HepG2 (cell line): ENCODE data around the gene RPL41. TPM values are rescaled to one million over a fixed set of nuclear protein-coding genes. Genes with fewer than 3 reads are reported as not detected.

Experiments used
- ATAC-seq: fragments of 200-7000 bp; cut with Tn5 transposase; 3 replicates; pipeline ENCODE4 v1.9.1; 2020; ENCODE audit warnings: mild to moderate bottlenecking, moderate library complexity
- BruUV-seq: library from RNA; stranded (reverse); fragments of 400-500 nt; replicated peaks from 2 replicates; lab custom pipeline; 2021; lab: Mats Ljungman, UMichigan
- CTCF ChIA-PET: fragments of 300-600 bp; formaldehyde crosslinking; extraction: SDS; loops from one replicate; lab custom pipeline; 2021; ENCODE audit warnings: low total read pairs, inconsistent platforms, low intra/inter-chr PET ratio; lab: Yijun Ruan, JAX
- POLR2A ChIA-PET: fragments of 350-600 bp; sonication (Branson Sonifier 250); formaldehyde crosslinking; loops from one replicate; lab custom pipeline; 2020; ENCODE audit warnings: antibody characterized with exemption, inconsistent platforms; lab: Yijun Ruan, JAX
- DNase-seq: peaks from one replicate; pipeline ENCODE4 v3.0.0-alpha.2; 2015; ENCODE audit warnings: low spot score
- FAIRE-seq: peaks from 3 replicates; lab custom pipeline; 2011; peaks lifted over from hg19 to GRCh38; lab: Jason Lieb, UNC
- H2AFZ ChIP-seq: one replicate; pipeline ENCODE4 v1.6.1; 2011; ENCODE audit warnings: low read length, inconsistent platforms
- H3K27ac ChIP-seq: fragments of 300-600 bp; 3 replicates; pipeline ENCODE4 v1.8.0; 2011; ENCODE audit warnings: mixed run types, mild to moderate bottlenecking, mixed read lengths, low read length, inconsistent platforms; ENCODE audit not compliant: insufficient read depth; ENCODE audit errors: extremely low read length
- H3K27me3 ChIP-seq, 2 experiments: fragments of 200-600 bp in 1 of 2; 2 replicates in 1 of 2; 3 replicates in 1 of 2; pipeline versions ENCODE4 v1.6.0 to v1.8.0; 2011; ENCODE audit warnings: low read length in 2 of 2, mild to moderate bottlenecking in 2 of 2, moderate library complexity in 2 of 2, inconsistent platforms in 1 of 2; ENCODE audit not compliant: insufficient read depth in 2 of 2, control insufficient read depth in 1 of 2
- H3K36me3 ChIP-seq, 2 experiments: fragments of 200-600 bp in 1 of 2; replicated peaks in 1 of 2; 2 replicates in 1 of 2; 3 replicates in 1 of 2; pipeline versions ENCODE4 v1.5.1 to v1.8.0; 2011; ENCODE audit warnings: low read length in 2 of 2, inconsistent platforms in 1 of 2; ENCODE audit not compliant: insufficient read depth in 2 of 2, control insufficient read depth in 1 of 2
- H3K4me1 ChIP-seq: 2 replicates; pipeline ENCODE4 v1.5.1; 2012; ENCODE audit warnings: low read length, inconsistent platforms; ENCODE audit not compliant: insufficient read depth
- H3K4me2 ChIP-seq: 2 replicates; pipeline ENCODE4 v1.6.0; 2011; ENCODE audit warnings: low read depth, low read length, inconsistent platforms
- H3K4me3 ChIP-seq, 3 experiments: fragments of 200-600 bp in 1 of 3; sonication (generic), shearing (Covaris generic) in 1 of 3; replicated peaks in 1 of 3; 2 replicates each; pipeline ENCODE4 v1.5.1; 2011 to 2016; ENCODE audit warnings: low read length in 3 of 3, inconsistent platforms in 2 of 3, low read depth in 2 of 3, mild to moderate bottlenecking in 2 of 3, control low read depth in 1 of 3, mixed read lengths in 1 of 3; ENCODE audit not compliant: insufficient read depth in 1 of 3
- H3K79me2 ChIP-seq: one replicate; pipeline ENCODE4 v1.6.1; 2011; ENCODE audit warnings: low read length, inconsistent platforms; ENCODE audit not compliant: insufficient read depth
- H3K9ac ChIP-seq: 2 replicates; pipeline ENCODE4 v1.6.0; 2011; ENCODE audit warnings: mild to moderate bottlenecking, low read depth, low read length, inconsistent platforms; ENCODE audit not compliant: insufficient read depth
- H3K9me3 ChIP-seq: 2 replicates; pipeline ENCODE4 v1.5.1; 2012; ENCODE audit warnings: mild to moderate bottlenecking, low read length
- H4K20me1 ChIP-seq: 2 replicates; pipeline ENCODE4 v1.6.0; 2011; ENCODE audit warnings: inconsistent platforms, mild to moderate bottlenecking, low read length, moderate library complexity; ENCODE audit not compliant: insufficient read depth
- AGO2 ChIP-seq: fragments of 200-400 bp; formaldehyde crosslinking; optimal IDR thresholded peaks from 2 replicates; pipeline ENCODE3; 2017; ENCODE audit warnings: mild to moderate bottlenecking, low read depth, low read length, moderate library complexity
- HOXA9 ChIP-seq: sonication (generic); formaldehyde crosslinking; IDR thresholded peaks from 2 replicates; pipeline ENCODE4 v1.8.1; 2022; ENCODE audit warnings: missing genetic modification reagents, mild to moderate bottlenecking, moderate library complexity, borderline replicate concordance
- KLF6 ChIP-seq: IDR thresholded peaks from 2 replicates; pipeline ENCODE4 v1.8.0; 2016; ENCODE audit warnings: missing biosample characterization, missing genetic modification reagents
- WGBS: methylation state at CpG from one replicate; pipeline ENCODE4 v1.1.6; 2017; ENCODE audit warnings: low lambda C conversion rate; 5-methylcytosine and 5-hydroxymethylcytosine counted together
- in situ Hi-C: cut with HindIII; loops from 2 replicates; pipeline ENCODE4 v1.10.0; 2017; ENCODE audit warnings: low pct_unique_long_range_greater_than_20kb; ENCODE audit not compliant: extremely low pct_ligation_motif_present
- intact Hi-C: fragments of 100-400 bp; cut with micrococcal nuclease; formaldehyde crosslinking; loops from one replicate; pipeline ENCODE4 v1.10.0; 2022; ENCODE audit not compliant: unreplicated experiment
- polyA plus RNA-seq, 8 experiments: library from polyadenylated mRNA; depleted of rRNA in 3 of 8; stranded (reverse) in 7 of 8; unstranded in 1 of 8; fragments of >200 nt; fragmentation: Illumina TruSeq in 4 of 8; extraction: Trizol in 4 of 8; gene quantifications; 2 replicates each; pipeline versions ENCODE4 v1.2.1 to v1.2.3, GENCODE V29; 2011 to 2016; ENCODE audit warnings: low read depth in 4 of 8, missing spikeins in 1 of 8, mixed read lengths in 1 of 8; ENCODE audit not compliant: insufficient read depth in 1 of 8
- total RNA-seq, 5 experiments: library from RNA; depleted of rRNA; stranded (reverse); fragments of >200 nt; fragmentation: Illumina TruSeq; extraction: Trizol; gene quantifications; 2 replicates each; pipeline ENCODE4 v1.2.3, GENCODE V29; 2016; ENCODE audit warnings: low read depth in 1 of 5
- TF ChIP-seq, protein P1 (sequence below): sonication (generic); formaldehyde crosslinking; IDR thresholded peaks from 2 replicates; pipeline ENCODE4 v1.4.0; 2020; ENCODE audit warnings: mild to moderate bottlenecking, missing genetic modification reagents

Gene RPL41
- total and polyA plus RNA-seq, 2 of the 13 experiments (the other 11 are each of a cell fraction or from before 2014, with no cell fraction given), result 4,012 to 7,670 TPM

DNA sequence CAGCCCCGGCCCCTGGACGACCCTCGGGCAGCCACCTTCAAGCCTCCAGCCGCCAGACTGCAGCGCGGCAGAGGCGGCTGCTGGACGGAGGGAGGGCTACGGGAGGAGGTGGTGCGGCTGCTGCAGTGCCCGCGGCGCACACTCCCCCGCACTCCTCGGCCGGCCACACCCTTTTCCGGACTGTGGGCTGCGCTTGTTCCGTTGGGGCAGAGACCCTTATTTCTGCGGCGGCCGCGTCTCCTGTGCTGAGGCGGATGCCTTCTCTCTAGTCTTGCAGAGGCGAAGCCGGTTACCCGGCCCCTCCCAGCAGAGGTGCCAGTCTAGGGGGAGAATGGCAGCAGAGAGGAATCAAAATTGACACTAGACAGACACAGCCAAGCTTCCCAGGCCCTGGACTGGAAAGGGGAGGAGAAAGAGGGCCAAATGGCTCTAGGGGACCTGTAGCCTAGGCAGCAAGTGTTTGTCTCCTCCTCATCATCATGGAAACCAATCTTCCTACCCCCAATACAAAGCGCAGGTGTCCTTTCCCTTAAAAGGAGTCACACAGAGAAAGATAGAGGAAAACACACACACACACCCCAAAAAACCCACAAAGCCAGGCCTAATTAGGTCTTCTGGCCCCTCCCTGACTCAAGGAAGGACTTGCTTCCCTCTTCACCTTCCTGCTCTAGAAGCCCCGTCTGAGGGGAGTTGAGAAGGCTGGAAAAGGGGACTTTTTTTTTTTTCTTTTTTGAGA is 12.9 kb downstream of the RPL41 start (continued):
- TF ChIP-seq, protein P1, sequence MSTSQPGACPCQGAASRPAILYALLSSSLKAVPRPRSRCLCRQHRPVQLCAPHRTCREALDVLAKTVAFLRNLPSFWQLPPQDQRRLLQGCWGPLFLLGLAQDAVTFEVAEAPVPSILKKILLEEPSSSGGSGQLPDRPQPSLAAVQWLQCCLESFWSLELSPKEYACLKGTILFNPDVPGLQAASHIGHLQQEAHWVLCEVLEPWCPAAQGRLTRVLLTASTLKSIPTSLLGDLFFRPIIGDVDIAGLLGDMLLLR, result no peak
- TF ChIP-seq KLF6 (CRISPR knock-in tag) (peak; percentile 51; the same call in 1 of the 2 replicates), HOXA9 (CRISPR knock-in tag) (no peak)
- TF ChIP-seq, all 625 proteins: peak for 63

DNA sequence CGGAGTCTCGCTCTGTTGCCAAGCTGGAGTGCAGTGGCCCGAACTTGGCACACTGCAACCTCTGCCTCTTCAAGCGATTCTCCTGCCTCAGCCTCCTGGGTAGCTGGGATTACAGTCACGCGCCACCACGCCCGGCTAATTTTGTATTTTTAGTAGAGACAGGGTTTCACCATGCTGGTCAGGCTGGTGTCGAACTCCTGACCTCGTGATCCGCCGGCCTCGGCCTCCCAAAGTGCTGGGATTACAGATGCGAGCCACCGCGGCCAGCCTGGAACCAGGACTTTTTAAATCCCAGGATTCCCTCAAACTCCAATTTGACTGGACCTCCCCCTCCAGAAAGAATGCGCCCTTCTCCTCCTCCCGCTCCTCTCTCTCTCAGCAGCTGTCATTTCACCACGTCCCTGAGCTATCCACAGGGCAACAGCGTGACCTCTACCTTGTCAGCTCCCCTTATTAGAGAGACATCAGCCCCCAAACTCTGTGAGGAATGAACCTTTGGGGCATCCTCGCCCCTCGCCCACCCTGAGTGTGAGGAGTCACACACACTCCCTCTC is 13.6 kb downstream of the RPL41 start:
- no peak overlapping the region for H2AFZ ChIP-seq
- H3K9me3 ChIP-seq, result no peaks in the 10 kb centered on the region
- H3K36me3 ChIP-seq, result peaks cover 17 to 37% of the 10 kb centered on the region in 2 experiments
- H3K27me3 ChIP-seq, result no peaks in the 10 kb centered on the region
- ATAC-seq (no peak), FAIRE-seq (no peak), DNase-seq (no peak)
- peak overlapping the region; percentile 80; the same call in 1 of the 2 replicates for H3K9ac ChIP-seq
- intact Hi-C loops, result no loop called here
- H3K79me2 ChIP-seq, result peaks cover 17% of the 10 kb centered on the region
- peak overlapping the region; percentile 86 for H3K4me2 ChIP-seq
- BruUV-seq, result no TSS peak
- TF ChIP-seq AGO2, result no peak
- H3K4me3 ChIP-seq, result peak overlapping the region in 2 of 3 experiments; percentile 72 to 83; a peak in 1 of 6 replicates
- in situ Hi-C loops, result loop anchor here (5.0 kb wide), 1 partner anchor 57 kb away; the partner anchor contains the start of gene SMARCC2
- H3K27ac ChIP-seq, result no peak overlapping the region
- H3K4me1 ChIP-seq, result peaks cover 43% of the 10 kb centered on the region
- CTCF ChIA-PET, result no interaction called here
- no peaks in the 10 kb centered on the region for H4K20me1 ChIP-seq
- POLR2A ChIA-PET, result no interaction called here
- 92% methylated on average over 22 of the region's 22 CpGs for WGBS
